Erythroblast (primary cell): ENCODE measurements around the gene KIRREL1.

Experiments
- DNase-seq, 2 experiments: peaks; one replicate each; lab custom pipeline; 2025; lab: John Stamatoyannopoulos, UW
- GATA1 ChIP-seq: IDR thresholded peaks from 2 replicates; pipeline ENCODE4 v1.6.1; 2011; ENCODE audit warnings: low read depth, mild to moderate bottlenecking, control low read depth, low read length, moderate library complexity
- POLR2A ChIP-seq: IDR thresholded peaks from 2 replicates; pipeline ENCODE4 v1.6.1; 2011; ENCODE audit warnings: mild to moderate bottlenecking, low read length

The KIRREL1 gene

GRCh38 chr1:158098256-158098655 lies 104.8 kb downstream of the KIRREL1 start:
- TF ChIP-seq POLR2A (no peak), GATA1 (no peak)
- no peak for DNase-seq

- TF ChIP-seq POLR2A, result no peak
- no peak for TF ChIP-seq GATA1
- no peak for DNase-seq
Measured at GRCh38 chr1:158099185-158099584, 105.7 kb downstream of the KIRREL1 start.

- TF ChIP-seq POLR2A (no peak), GATA1 (no peak)
- no peak for DNase-seq
Measured at GRCh38 chr1:158100498-158100897, 107.1 kb downstream of the KIRREL1 start.

GRCh38 chr1:158101455-158101854 lies 108.0 kb downstream of the KIRREL1 start:
- TF ChIP-seq POLR2A (no peak), GATA1 (no peak)
- no peak for DNase-seq

GRCh38 chr1:158101927-158102326 lies 108.5 kb downstream of the KIRREL1 start:
- TF ChIP-seq POLR2A (no peak), GATA1 (no peak)
- no peak for DNase-seq

- DNase-seq, result no peak
Measured at GRCh38 chr1:158102881-158103674, 109.6 kb downstream of the KIRREL1 start.

GRCh38 chr1:158103861-158104522 lies 110.5 kb downstream of the KIRREL1 start:
- TF ChIP-seq POLR2A (no peak), GATA1 (no peak)
- no peak for DNase-seq

More at GRCh38 chr1:158102881-158103674, 109.6 kb downstream of the KIRREL1 start:
- no peak for TF ChIP-seq GATA1
- TF ChIP-seq POLR2A, result no peak

GRCh38 chr1:158104891-158105290 lies 111.4 kb downstream of the KIRREL1 start:
- TF ChIP-seq POLR2A (no peak), GATA1 (no peak)
- DNase-seq, result no peak

- TF ChIP-seq POLR2A (no peak), GATA1 (no peak)
- DNase-seq, result no peak
Measured at GRCh38 chr1:158105352-158106095, 112.1 kb downstream of the KIRREL1 start.

GRCh38 chr1:158107916-158108315 lies 114.5 kb downstream of the KIRREL1 start:
- DNase-seq, result no peak
- no peak for TF ChIP-seq GATA1
- TF ChIP-seq POLR2A, result no peak

- peak; percentile 16 to 25 for DNase-seq
Measured at GRCh38 chr1:158112994-158113758, 119.7 kb downstream of the KIRREL1 start.

GRCh38 chr1:158113759-158114127 lies 120.3 kb downstream of the KIRREL1 start:
- no peak for TF ChIP-seq GATA1
- TF ChIP-seq POLR2A, result no peak
- no peak for DNase-seq

More at GRCh38 chr1:158112994-158113758, 119.7 kb downstream of the KIRREL1 start:
- no peak for TF ChIP-seq GATA1
- no peak for TF ChIP-seq POLR2A

- DNase-seq, result no peak
- no peak for TF ChIP-seq POLR2A
- no peak for TF ChIP-seq GATA1
Measured at GRCh38 chr1:158115126-158115525, 121.7 kb downstream of the KIRREL1 start.
